Omental fat pad (tissue), 4 donors: ENCODE results near the gene GDF2. TPM values are rescaled to one million over a fixed set of nuclear protein-coding genes. Genes with fewer than 3 reads are reported as not detected.

Source experiments
- ATAC-seq: fragments of 150-250 bp; one replicate; pipeline ENCODE4 v1.9.1; 2016; ENCODE audit warnings: mild to moderate bottlenecking, moderate library complexity; ENCODE audit not compliant: low FRiP score
- DNase-seq: peaks from one replicate; pipeline ENCODE4 v3.0.0-alpha.2; 2019; ENCODE audit warnings: low spot score
- CTCF ChIP-seq, 3 donors: fragments of 450-650 bp; IDR thresholded peaks; one replicate each; pipeline ENCODE4 v1.5.1; 2016 to 2017; ENCODE audit warnings: antibody characterized with exemption in 3 of 3, mild to moderate bottlenecking in 3 of 3, moderate library complexity in 2 of 3
- total RNA-seq, 4 donors: library from RNA; depleted of rRNA; stranded (reverse); fragments of >200 nt; gene quantifications; one replicate each; pipeline ENCODE4 v1.1.0, GENCODE V29; 2016

The GDF2 gene
- total RNA-seq, 4 donors from 2014 or later = not detected

- no peak for TF ChIP-seq CTCF (IDR thresholded peaks at IDR 0.05)
- DNase-seq = no peak
- peak; percentile 26 for ATAC-seq
Observed at GRCh38 chr10:47374611-47375536, 52.6 kb downstream of the GDF2 start.

- ATAC-seq = no peak
- no peak for DNase-seq
- no peak for TF ChIP-seq CTCF (IDR thresholded peaks at IDR 0.05)
Observed at GRCh38 chr10:47376522-47377220, 54.4 kb downstream of the GDF2 start.

Other genes with a start within 250 kb of the GDF2 start
- gene GDF10, start 22.3 kb upstream of the GDF2 start, total RNA-seq = 1 to 10 TPM in 1 of 4 donors, under 1 TPM in 3; 0.48 to 2.4 (median 0.66) TPM
- gene RBP3, start 25.9 kb downstream of the GDF2 start, total RNA-seq = not detected
- under 1 TPM in 2 of 4 donors, not detected in 2; 0.19 to 0.25 TPM for gene ZNF488, start 61.8 kb downstream of the GDF2 start, total RNA-seq
- 100 to 1,000 TPM in 2 of 4 donors, 10 to 100 TPM in 1, 1 to 10 TPM in 1; 1.3 to 183 (median 117) TPM for gene ANXA8, start 161.7 kb downstream of the GDF2 start, total RNA-seq
- not detected for gene FAM25G, start 169.2 kb downstream of the GDF2 start, total RNA-seq
- 10 to 100 TPM in 2 of 4 donors, 1 to 10 TPM in 2; 1.3 to 13.1 (median 10.4) TPM for gene AGAP9, start 201.2 kb downstream of the GDF2 start, total RNA-seq